Measurements from ENCODE around the gene IRF3. TPM values are rescaled to one million over a fixed set of nuclear protein-coding genes. Genes with fewer than 3 reads are reported as not detected.

The IRF3 gene
- total RNA-seq, 1 experiment from 2014 or later = 205 TPM

DNA sequence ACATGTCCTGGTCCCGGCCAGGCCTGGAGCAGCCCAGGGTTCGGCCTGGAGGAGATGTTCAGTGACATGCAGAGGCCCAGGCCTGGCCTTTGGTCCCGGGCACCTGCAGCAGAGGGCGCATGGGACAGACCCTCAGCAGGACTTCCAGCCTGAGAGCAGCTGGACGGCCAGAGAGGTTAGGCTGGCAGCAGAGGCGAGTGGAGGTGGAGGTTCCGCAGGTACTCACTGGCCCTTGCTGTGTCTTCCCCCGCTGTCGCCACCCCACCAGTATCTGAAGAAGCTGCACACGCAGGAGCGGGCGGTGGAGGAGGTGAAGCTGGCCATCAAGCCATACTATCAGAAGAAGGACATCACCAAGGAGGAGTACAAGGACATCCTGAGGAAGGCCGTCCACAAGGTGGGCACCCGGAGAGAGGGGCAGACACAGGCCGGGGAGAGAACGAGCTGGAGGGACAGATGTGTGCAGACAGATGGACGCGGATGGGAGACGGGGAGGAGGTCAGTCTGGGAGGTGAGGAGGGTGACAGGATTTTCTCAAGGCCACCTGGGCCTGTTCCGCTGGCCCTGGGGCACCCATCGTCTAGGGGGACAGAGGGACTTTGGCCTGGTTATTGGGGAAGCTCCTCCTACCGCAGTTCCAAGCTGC lies 8.0 kb downstream of the IRF3 start:
- no peak overlapping the region for H3K9ac ChIP-seq (ENCODE audit: extremely low read depth, insufficient read length, low read length)
- H3K18ac ChIP-seq (ENCODE audit: insufficient read length, low read depth, low read length) = no peak overlapping the region
- H2AFZ ChIP-seq (ENCODE audit: low read length) = no peak overlapping the region
- no peaks in the 10 kb centered on the region for H3K27me3 Mint-ChIP-seq (ENCODE audit: low read depth)
- H3K9me3 ChIP-seq (ENCODE audit: control insufficient read depth, low read depth, low read length) = no peaks in the 10 kb centered on the region
- no peaks in the 10 kb centered on the region for H3K79me2 ChIP-seq (ENCODE audit: insufficient read depth, low read length)
- no peak overlapping the region for H3K4me2 ChIP-seq (ENCODE audit: insufficient read depth, insufficient read length, low read length)
- H3K4me3 Mint-ChIP-seq = no peak overlapping the region; a peak in 1 of 5 replicates
- H4K91ac ChIP-seq (ENCODE audit: insufficient read length, low read depth, low read length) = no peak overlapping the region
- no peak overlapping the region for H3T11ph ChIP-seq (ENCODE audit: low read length)
- no peak overlapping the region for H3K4ac ChIP-seq (ENCODE audit: low read depth, low read length)
- H3K79me1 ChIP-seq (ENCODE audit: insufficient read depth, low read depth, low read length, poor library complexity, severe bottlenecking) = no peaks in the 10 kb centered on the region
- H3K9me3 Mint-ChIP-seq = peaks cover 7% of the 10 kb centered on the region in 2 experiments; a peak in 4 of 5 replicates
- H2BK15ac ChIP-seq (ENCODE audit: low read depth, low read length) = no peak overlapping the region
- H2BK20ac ChIP-seq (ENCODE audit: low read depth, low read length, poor library complexity, severe bottlenecking) = no peak overlapping the region
- H3K23ac ChIP-seq (ENCODE audit: insufficient read length, low read depth, low read length) = no peak overlapping the region
- H3K4me1 ChIP-seq (ENCODE audit: insufficient read depth, low read length) = no peaks in the 10 kb centered on the region
- H3K27ac ChIP-seq (ENCODE audit: insufficient read length, low read depth, low read length) = no peak overlapping the region
- no peak overlapping the region for H2BK12ac ChIP-seq (ENCODE audit: insufficient read length, low read depth, low read length)
- no peak for TF ChIP-seq CTCF (conservative IDR thresholded peaks at IDR 0.05)
- H4K5ac ChIP-seq (ENCODE audit: insufficient read length, low read depth, low read length) = no peak overlapping the region
- H2AK5ac ChIP-seq (ENCODE audit: insufficient read length, low read length) = no peak overlapping the region
- H3K27ac Mint-ChIP-seq = peak overlapping the region in 2 of 3 experiments; percentile 53 to 92; a peak in 3 of 7 replicates
- no CpG with 5 or more reads among the region's 22 CpGs for WGBS (ENCODE audit: extremely low coverage, insufficient read length, low lambda C conversion rate)
- no peak overlapping the region for H2BK5ac ChIP-seq (ENCODE audit: insufficient read length, low read length)
- DNase-seq = no peak
- H3K4me1 Mint-ChIP-seq = peaks cover 19 to 22% of the 10 kb centered on the region in 2 experiments
- H3K56ac ChIP-seq (ENCODE audit: insufficient read length, low read depth, low read length) = no peak overlapping the region
- H3K14ac ChIP-seq (ENCODE audit: insufficient read depth, low read length) = no peak overlapping the region
- no peaks in the 10 kb centered on the region for H3K23me2 ChIP-seq (ENCODE audit: insufficient read length, low read depth, low read length, poor library complexity, severe bottlenecking)
- H3K36me3 Mint-ChIP-seq (ENCODE audit: insufficient read depth in 1 of 3, low read depth in 3 of 3) = peaks cover 53 to 91% (median 90%) of the 10 kb centered on the region in 3 experiments
- no peaks in the 10 kb centered on the region for H3K27me3 ChIP-seq (ENCODE audit: insufficient read depth, low read length)
- H2BK120ac ChIP-seq (ENCODE audit: low read depth, low read length, poor library complexity, severe bottlenecking) = no peak overlapping the region
- no peak overlapping the region for H4K8ac ChIP-seq (replicated peaks; ENCODE audit: insufficient read length, low read depth, low read length)
- H4K20me1 ChIP-seq (ENCODE audit: control insufficient read depth, insufficient read depth, insufficient read length) = no peaks in the 10 kb centered on the region
